Activated T-cell treated with anti-CD3 and anti-CD28 coated beads for 48 hours (primary cell): Measurements from ENCODE around the gene MAGI2.
"Not testable (repeated sequence)": the region's sequence is repeated elsewhere in the genome, so short reads cannot be mapped to it uniquely, and the experiment has no call there.

Experiments
- DNase-seq: peaks from one replicate; pipeline ENCODE4 v3.0.0-alpha.2; 2020; ENCODE audit warnings: low read depth

Gene MAGI2

GRCh38 chr7:79451580-79451979 is 1.9 kb downstream of the MAGI2 start:
- no peak for DNase-seq

- DNase-seq: not testable (repeated sequence)
Measured at GRCh38 chr7:79442766-79443165, 10.7 kb downstream of the MAGI2 start.

- no peak for DNase-seq
Measured at GRCh38 chr7:79436378-79436777, 17.1 kb downstream of the MAGI2 start.

- DNase-seq: no peak
Measured at GRCh38 chr7:79434867-79435266, 18.6 kb downstream of the MAGI2 start.

GRCh38 chr7:79434098-79434497 is 19.4 kb downstream of the MAGI2 start:
- DNase-seq: no peak

GRCh38 chr7:79430391-79430790 is 23.1 kb downstream of the MAGI2 start:
- no peak for DNase-seq

GRCh38 chr7:79425665-79426064 is 27.8 kb downstream of the MAGI2 start:
- DNase-seq: no peak

GRCh38 chr7:79421751-79422150 is 31.7 kb downstream of the MAGI2 start:
- no peak for DNase-seq

GRCh38 chr7:79420464-79420863 is 33.0 kb downstream of the MAGI2 start:
- no peak for DNase-seq

GRCh38 chr7:79414910-79415309 is 38.6 kb downstream of the MAGI2 start:
- no peak for DNase-seq

- DNase-seq: no peak
Measured at GRCh38 chr7:79412915-79413314, 40.6 kb downstream of the MAGI2 start.

GRCh38 chr7:79412438-79412837 is 41.0 kb downstream of the MAGI2 start:
- DNase-seq: no peak

- DNase-seq: no peak
Measured at GRCh38 chr7:79410345-79410744, 43.1 kb downstream of the MAGI2 start.

- DNase-seq: no peak
Measured at GRCh38 chr7:79407351-79407750, 46.1 kb downstream of the MAGI2 start.

GRCh38 chr7:79406371-79406770 is 47.1 kb downstream of the MAGI2 start:
- DNase-seq: no peak

GRCh38 chr7:79405368-79405767 is 48.1 kb downstream of the MAGI2 start:
- DNase-seq: no peak

GRCh38 chr7:79403879-79404278 is 49.6 kb downstream of the MAGI2 start:
- no peak for DNase-seq

- DNase-seq: no peak
Measured at GRCh38 chr7:79403451-79403850, 50.0 kb downstream of the MAGI2 start.

GRCh38 chr7:79401254-79401653 is 52.2 kb downstream of the MAGI2 start:
- DNase-seq: no peak

GRCh38 chr7:79400222-79400621 is 53.2 kb downstream of the MAGI2 start:
- no peak for DNase-seq

- no peak for DNase-seq
Measured at GRCh38 chr7:79398138-79398749, 55.2 kb downstream of the MAGI2 start.

GRCh38 chr7:79386688-79387422 is 66.6 kb downstream of the MAGI2 start:
- DNase-seq: no peak

GRCh38 chr7:79381921-79382320 is 71.5 kb downstream of the MAGI2 start:
- DNase-seq: no peak

GRCh38 chr7:79377097-79377496 is 76.4 kb downstream of the MAGI2 start:
- no peak for DNase-seq
